ENCODE results near the gene BTG4. TPM values are rescaled to one million over a fixed set of nuclear protein-coding genes. Genes with fewer than 3 reads are reported as not detected.

Gene BTG4
- total RNA-seq, 1 experiment from 2014 or later = 0.61 TPM

DNA sequence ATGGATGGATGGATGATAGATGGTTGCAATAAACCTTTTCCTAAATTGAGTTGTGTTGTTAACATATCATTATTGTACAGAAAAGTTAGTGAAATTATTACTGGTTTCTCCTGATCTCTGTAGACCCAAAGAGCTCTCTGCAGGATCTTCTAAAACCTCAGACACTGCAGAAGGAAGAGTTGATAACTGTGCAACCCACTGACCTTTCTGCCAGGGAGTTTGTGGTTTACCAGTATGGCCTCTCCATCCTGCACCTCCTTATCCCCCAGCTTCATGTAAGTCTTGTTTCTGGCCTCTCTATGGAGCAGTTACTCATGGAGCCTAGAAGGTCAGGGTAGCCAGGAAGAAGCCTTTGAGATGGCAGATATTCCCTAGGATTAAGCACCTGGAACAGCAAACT lies 45.6 kb downstream of the BTG4 start:
- no peaks in the 10 kb centered on the region for H3K36me3 Mint-ChIP-seq (ENCODE audit: insufficient read depth, unreplicated experiment)
- intact Hi-C loops (cut with micrococcal nuclease; ENCODE audit: unreplicated experiment) = no loop called here
- no peaks in the 10 kb centered on the region for H3K27me3 Mint-ChIP-seq (ENCODE audit: insufficient read depth, unreplicated experiment)
- H3K4me1 Mint-ChIP-seq (ENCODE audit: low read depth, unreplicated experiment) = no peaks in the 10 kb centered on the region
- H3K27ac Mint-ChIP-seq (ENCODE audit: unreplicated experiment) = no peak overlapping the region
- H3K4me3 ChIP-seq (ENCODE audit: low read depth, low read length) = no peak overlapping the region
- H3K9me3 Mint-ChIP-seq (ENCODE audit: unreplicated experiment) = no peaks in the 10 kb centered on the region
- ChIA-PET CTCF (no interaction called here), POLR2A (no interaction called here)
- no peak overlapping the region for H3K4me3 Mint-ChIP-seq (ENCODE audit: unreplicated experiment)
- no peaks in the 10 kb centered on the region for H3K36me3 ChIP-seq (ENCODE audit: control insufficient read depth, insufficient read depth, low read length)
- no TSS peak for BruUV-seq (replicated peaks)
- TF ChIP-seq, protein P1, sequence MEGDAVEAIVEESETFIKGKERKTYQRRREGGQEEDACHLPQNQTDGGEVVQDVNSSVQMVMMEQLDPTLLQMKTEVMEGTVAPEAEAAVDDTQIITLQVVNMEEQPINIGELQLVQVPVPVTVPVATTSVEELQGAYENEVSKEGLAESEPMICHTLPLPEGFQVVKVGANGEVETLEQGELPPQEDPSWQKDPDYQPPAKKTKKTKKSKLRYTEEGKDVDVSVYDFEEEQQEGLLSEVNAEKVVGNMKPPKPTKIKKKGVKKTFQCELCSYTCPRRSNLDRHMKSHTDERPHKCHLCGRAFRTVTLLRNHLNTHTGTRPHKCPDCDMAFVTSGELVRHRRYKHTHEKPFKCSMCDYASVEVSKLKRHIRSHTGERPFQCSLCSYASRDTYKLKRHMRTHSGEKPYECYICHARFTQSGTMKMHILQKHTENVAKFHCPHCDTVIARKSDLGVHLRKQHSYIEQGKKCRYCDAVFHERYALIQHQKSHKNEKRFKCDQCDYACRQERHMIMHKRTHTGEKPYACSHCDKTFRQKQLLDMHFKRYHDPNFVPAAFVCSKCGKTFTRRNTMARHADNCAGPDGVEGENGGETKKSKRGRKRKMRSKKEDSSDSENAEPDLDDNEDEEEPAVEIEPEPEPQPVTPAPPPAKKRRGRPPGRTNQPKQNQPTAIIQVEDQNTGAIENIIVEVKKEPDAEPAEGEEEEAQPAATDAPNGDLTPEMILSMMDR (IDR thresholded peaks at IDR 0.05; ENCODE audit: insufficient read depth in 1 of 2, low read depth in 1 of 2, low read length in 1 of 2, severe bottlenecking in 1 of 2, unreplicated experiment in 1 of 2) = no peak
- DNase-seq = no peak
- H3K27me3 ChIP-seq (replicated peaks; ENCODE audit: control insufficient read depth, insufficient read depth, low read length) = no peaks in the 10 kb centered on the region; the same call in 1 of the 2 replicates
- no peaks in the 10 kb centered on the region for H3K9me3 ChIP-seq
- no peaks in the 10 kb centered on the region for H3K4me1 ChIP-seq

DNA sequence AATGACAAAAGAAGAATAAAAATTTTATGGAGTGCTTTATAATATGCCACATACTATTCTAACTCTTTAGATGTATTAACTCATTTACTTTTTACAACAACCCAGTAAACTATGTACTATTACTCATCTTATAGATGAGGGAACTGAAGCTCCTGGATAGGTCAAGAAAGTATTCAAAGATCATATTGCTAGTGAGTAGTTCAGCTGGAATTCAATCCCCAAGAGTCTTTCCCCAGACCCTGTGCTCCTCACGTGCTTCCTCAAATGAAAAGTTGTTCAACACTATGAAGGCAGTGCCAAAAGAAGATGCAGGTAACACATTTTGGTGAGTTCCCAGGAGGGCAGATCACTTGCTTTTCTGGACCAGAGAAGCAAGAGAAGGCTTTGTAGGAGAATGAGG lies 46.8 kb downstream of the BTG4 start:
- BruUV-seq (replicated peaks) = no TSS peak
- intact Hi-C loops (cut with micrococcal nuclease; ENCODE audit: unreplicated experiment) = no loop called here
- Histone ChIP-seq H3K27me3 (replicated peaks; ENCODE audit: control insufficient read depth, insufficient read depth, low read length) (no peaks in the 10 kb centered on the region; the same call in 1 of the 2 replicates), H3K9me3 (no peaks in the 10 kb centered on the region), H3K4me3 (ENCODE audit: low read depth, low read length) (no peak overlapping the region), H3K4me1 (no peaks in the 10 kb centered on the region), H3K36me3 (ENCODE audit: control insufficient read depth, insufficient read depth, low read length) (no peaks in the 10 kb centered on the region)
- Mint-ChIP-seq H3K4me1 (ENCODE audit: low read depth, unreplicated experiment) (no peaks in the 10 kb centered on the region), H3K9me3 (ENCODE audit: unreplicated experiment) (no peaks in the 10 kb centered on the region), H3K36me3 (ENCODE audit: insufficient read depth, unreplicated experiment) (no peaks in the 10 kb centered on the region), H3K27me3 (ENCODE audit: insufficient read depth, unreplicated experiment) (no peaks in the 10 kb centered on the region), H3K4me3 (ENCODE audit: unreplicated experiment) (no peak overlapping the region), H3K27ac (ENCODE audit: unreplicated experiment) (no peak overlapping the region)
- ChIA-PET CTCF (no interaction called here), POLR2A (no interaction called here)
- TF ChIP-seq, protein P1 (IDR thresholded peaks at IDR 0.05; ENCODE audit: insufficient read depth in 1 of 2, low read depth in 1 of 2, low read length in 1 of 2, severe bottlenecking in 1 of 2, unreplicated experiment in 1 of 2) = no peak
- no peak for DNase-seq

DNA sequence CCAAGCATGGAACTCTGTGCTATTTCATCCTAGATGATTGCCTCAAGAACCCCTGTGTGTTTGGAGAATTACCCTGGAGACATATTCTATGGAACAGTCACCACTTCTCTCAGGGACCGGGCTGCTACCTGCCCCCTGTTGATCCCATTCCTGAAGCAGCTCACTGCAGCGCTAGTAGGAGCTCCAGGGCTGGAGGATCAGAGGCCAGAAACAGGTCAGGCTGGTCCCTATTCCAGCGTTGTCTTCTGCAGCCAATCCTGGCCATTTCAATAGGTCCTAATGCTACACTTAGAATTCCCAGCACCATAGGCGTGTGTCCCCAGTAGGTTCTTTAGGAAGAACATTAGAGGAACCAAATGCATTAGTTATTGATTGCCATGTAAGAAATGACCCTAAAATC lies 48.9 kb downstream of the BTG4 start:
- peaks cover 8% of the 10 kb centered on the region for H3K4me1 ChIP-seq
- H3K4me3 ChIP-seq (ENCODE audit: low read depth, low read length) = no peak overlapping the region
- Mint-ChIP-seq H3K4me1 (ENCODE audit: low read depth, unreplicated experiment) (no peaks in the 10 kb centered on the region), H3K27ac (ENCODE audit: unreplicated experiment) (no peak overlapping the region), H3K9me3 (ENCODE audit: unreplicated experiment) (no peaks in the 10 kb centered on the region), H3K36me3 (ENCODE audit: insufficient read depth, unreplicated experiment) (no peaks in the 10 kb centered on the region), H3K27me3 (ENCODE audit: insufficient read depth, unreplicated experiment) (no peaks in the 10 kb centered on the region), H3K4me3 (ENCODE audit: unreplicated experiment) (no peak overlapping the region)
- ChIA-PET CTCF (interaction anchor here (0.6 kb wide), 1 partner anchor 107 kb away, joined by 3 read pairs; no protein-coding TSS in a partner anchor), POLR2A (no interaction called here)
- H3K36me3 ChIP-seq (ENCODE audit: control insufficient read depth, insufficient read depth, low read length) = no peaks in the 10 kb centered on the region
- no peaks in the 10 kb centered on the region; the same call in 1 of the 2 replicates for H3K27me3 ChIP-seq (replicated peaks; ENCODE audit: control insufficient read depth, insufficient read depth, low read length)
- BruUV-seq (replicated peaks) = no TSS peak
- DNase-seq = no peak
- H3K9me3 ChIP-seq = no peaks in the 10 kb centered on the region
- TF ChIP-seq, protein P1 (IDR thresholded peaks at IDR 0.05; ENCODE audit: insufficient read depth in 1 of 2, low read depth in 1 of 2, low read length in 1 of 2, severe bottlenecking in 1 of 2, unreplicated experiment in 1 of 2) = no peak
- intact Hi-C loops (cut with micrococcal nuclease; ENCODE audit: unreplicated experiment) = no loop called here
